Measurements from ENCODE around the gene PATL2.

GRCh38 chr15:44659056-44659455 lies 52.1 kb downstream of the PATL2 start:
- TF ChIP-seq POLR2A (IDR thresholded peaks at IDR 0.05) (no peak), CTCF (IDR thresholded peaks at IDR 0.05) (no peak)

Data from Peyer's patch (tissue), 4 donors.